ENCODE data around the gene TMEM25. TPM values are rescaled to one million over a fixed set of nuclear protein-coding genes. Genes with fewer than 3 reads are reported as not detected.

Gene TMEM25
- total RNA-seq, 1 donor from 2014 or later = 47.3 TPM

DNA sequence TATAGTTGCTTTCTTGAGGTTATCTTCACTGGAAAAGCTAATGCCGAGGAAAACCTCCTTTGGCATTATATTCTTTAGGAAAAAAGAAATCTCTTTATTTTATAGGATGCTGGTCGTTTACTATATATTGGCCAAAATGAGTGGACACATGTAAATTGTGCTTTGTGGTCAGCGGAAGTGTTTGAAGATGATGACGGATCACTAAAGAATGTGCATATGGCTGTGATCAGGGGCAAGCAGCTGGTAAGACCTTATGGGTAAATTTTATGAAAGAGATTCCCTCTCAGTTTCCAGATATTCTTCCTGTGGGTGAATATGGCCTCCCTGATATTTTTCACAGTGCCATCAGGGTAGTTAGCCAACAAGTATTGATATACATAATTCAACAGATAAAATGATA, 33.2 kb upstream of the TMEM25 start:
- Mint-ChIP-seq H3K27me3 (no peaks in the 10 kb centered on the region), H3K4me1 (ENCODE audit: unreplicated experiment) (no peaks in the 10 kb centered on the region), H3K36me3 (peaks cover 38% of the 10 kb centered on the region), H3K27ac (no peak overlapping the region), H3K9me3 (no peaks in the 10 kb centered on the region), H3K4me3 (no peak overlapping the region)
- TF ChIP-seq, protein P1, sequence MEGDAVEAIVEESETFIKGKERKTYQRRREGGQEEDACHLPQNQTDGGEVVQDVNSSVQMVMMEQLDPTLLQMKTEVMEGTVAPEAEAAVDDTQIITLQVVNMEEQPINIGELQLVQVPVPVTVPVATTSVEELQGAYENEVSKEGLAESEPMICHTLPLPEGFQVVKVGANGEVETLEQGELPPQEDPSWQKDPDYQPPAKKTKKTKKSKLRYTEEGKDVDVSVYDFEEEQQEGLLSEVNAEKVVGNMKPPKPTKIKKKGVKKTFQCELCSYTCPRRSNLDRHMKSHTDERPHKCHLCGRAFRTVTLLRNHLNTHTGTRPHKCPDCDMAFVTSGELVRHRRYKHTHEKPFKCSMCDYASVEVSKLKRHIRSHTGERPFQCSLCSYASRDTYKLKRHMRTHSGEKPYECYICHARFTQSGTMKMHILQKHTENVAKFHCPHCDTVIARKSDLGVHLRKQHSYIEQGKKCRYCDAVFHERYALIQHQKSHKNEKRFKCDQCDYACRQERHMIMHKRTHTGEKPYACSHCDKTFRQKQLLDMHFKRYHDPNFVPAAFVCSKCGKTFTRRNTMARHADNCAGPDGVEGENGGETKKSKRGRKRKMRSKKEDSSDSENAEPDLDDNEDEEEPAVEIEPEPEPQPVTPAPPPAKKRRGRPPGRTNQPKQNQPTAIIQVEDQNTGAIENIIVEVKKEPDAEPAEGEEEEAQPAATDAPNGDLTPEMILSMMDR (conservative IDR thresholded peaks at IDR 0.05) = no peak
- DNase-seq (ENCODE audit: extremely low spot score, unreplicated experiment) = no peak

DNA sequence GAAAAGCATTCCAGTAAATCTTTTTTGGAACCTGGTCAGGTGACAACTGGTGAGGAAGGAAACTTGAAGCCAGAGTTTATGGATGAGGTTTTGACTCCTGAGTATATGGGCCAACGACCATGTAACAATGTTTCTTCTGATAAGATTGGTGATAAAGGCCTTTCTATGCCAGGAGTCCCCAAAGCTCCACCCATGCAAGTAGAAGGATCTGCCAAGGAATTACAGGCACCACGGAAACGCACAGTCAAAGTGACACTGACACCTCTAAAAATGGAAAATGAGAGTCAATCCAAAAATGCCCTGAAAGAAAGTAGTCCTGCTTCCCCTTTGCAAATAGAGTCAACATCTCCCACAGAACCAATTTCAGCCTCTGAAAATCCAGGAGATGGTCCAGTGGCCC, 27.8 kb upstream of the TMEM25 start:
- Mint-ChIP-seq H3K4me3 (no peak overlapping the region), H3K27me3 (no peaks in the 10 kb centered on the region), H3K36me3 (peaks cover 48% of the 10 kb centered on the region), H3K27ac (no peak overlapping the region), H3K9me3 (no peaks in the 10 kb centered on the region), H3K4me1 (ENCODE audit: unreplicated experiment) (no peaks in the 10 kb centered on the region)
- no peak for DNase-seq (ENCODE audit: extremely low spot score, unreplicated experiment)
- TF ChIP-seq, protein P1 (conservative IDR thresholded peaks at IDR 0.05) = no peak

DNA sequence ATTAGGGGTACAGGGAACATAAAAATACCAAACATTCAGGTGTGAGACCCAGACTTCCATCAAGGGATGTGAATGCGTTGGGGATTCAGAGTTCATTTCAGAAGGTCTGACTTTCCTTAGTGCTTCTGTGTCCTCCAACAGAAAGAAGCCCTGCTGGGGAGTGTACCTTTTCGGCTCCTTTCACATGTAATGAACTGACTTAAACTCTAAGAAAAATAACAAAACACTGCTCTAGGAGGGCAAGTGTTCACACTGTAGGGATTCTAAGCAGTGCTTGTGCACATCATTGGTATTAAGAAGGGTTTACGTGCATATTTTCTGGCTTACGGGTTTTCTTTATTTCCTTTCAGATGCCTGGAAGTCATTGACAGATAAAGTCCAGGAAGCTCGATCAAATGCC, 19.4 kb upstream of the TMEM25 start:
- Mint-ChIP-seq H3K27ac (no peak overlapping the region), H3K4me3 (no peak overlapping the region), H3K4me1 (ENCODE audit: unreplicated experiment) (no peaks in the 10 kb centered on the region), H3K9me3 (no peaks in the 10 kb centered on the region), H3K27me3 (no peaks in the 10 kb centered on the region), H3K36me3 (peaks cover 28% of the 10 kb centered on the region)
- TF ChIP-seq, protein P1 (conservative IDR thresholded peaks at IDR 0.05) = no peak
- no peak for DNase-seq (ENCODE audit: extremely low spot score, unreplicated experiment)

DNA sequence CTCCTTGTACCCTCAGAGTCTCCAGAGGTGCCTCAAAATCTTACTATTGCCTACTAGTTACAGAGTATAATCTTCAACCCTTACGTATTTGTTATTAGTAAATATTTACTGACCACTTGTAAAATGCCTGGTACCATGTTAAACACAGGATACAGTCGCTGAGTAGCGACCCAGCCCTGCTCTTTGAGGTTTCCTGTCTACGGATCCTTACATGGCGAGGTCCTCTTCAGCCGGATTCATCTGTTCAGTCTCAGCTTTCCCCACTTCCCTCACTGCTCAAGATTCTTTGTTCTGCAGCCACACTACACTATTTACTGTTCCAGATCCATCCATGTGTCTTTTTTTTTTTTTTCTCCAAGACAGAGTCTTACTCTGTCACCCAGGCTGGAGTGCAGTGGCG, 16.9 kb upstream of the TMEM25 start:
- H3K4me3 Mint-ChIP-seq = no peak overlapping the region
- TF ChIP-seq, protein P1 (conservative IDR thresholded peaks at IDR 0.05) = no peak
- no peaks in the 10 kb centered on the region for H3K27me3 Mint-ChIP-seq
- peak overlapping the region; percentile 8 for H3K27ac Mint-ChIP-seq
- no peaks in the 10 kb centered on the region for H3K4me1 Mint-ChIP-seq (ENCODE audit: unreplicated experiment)
- H3K9me3 Mint-ChIP-seq = no peaks in the 10 kb centered on the region
- H3K36me3 Mint-ChIP-seq = peaks cover 31% of the 10 kb centered on the region
- no peak for DNase-seq (ENCODE audit: extremely low spot score, unreplicated experiment)

DNA sequence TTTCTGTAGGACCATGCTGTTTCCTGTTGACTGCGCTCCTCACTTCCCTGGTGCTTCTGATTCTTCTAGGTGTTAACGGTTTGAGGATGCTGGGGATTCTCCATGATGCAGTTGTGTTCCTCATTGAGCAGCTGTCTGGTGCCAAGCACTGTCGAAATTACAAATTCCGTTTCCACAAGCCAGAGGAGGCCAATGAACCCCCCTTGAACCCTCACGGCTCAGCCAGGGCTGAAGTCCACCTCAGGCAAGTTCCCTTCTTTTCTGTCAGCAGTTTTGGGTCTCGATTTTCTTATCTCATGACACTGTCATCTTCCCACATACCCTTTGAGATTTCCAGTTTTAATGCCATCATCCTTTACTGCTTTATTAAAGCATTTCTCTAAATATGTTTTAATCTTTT, 11.4 kb upstream of the TMEM25 start:
- Mint-ChIP-seq H3K36me3 (peaks cover 39% of the 10 kb centered on the region), H3K27me3 (no peaks in the 10 kb centered on the region), H3K27ac (no peak overlapping the region), H3K4me1 (ENCODE audit: unreplicated experiment) (no peaks in the 10 kb centered on the region), H3K9me3 (no peaks in the 10 kb centered on the region), H3K4me3 (no peak overlapping the region)
- DNase-seq (ENCODE audit: extremely low spot score, unreplicated experiment) = no peak
- TF ChIP-seq, protein P1 (conservative IDR thresholded peaks at IDR 0.05) = no peak

DNA sequence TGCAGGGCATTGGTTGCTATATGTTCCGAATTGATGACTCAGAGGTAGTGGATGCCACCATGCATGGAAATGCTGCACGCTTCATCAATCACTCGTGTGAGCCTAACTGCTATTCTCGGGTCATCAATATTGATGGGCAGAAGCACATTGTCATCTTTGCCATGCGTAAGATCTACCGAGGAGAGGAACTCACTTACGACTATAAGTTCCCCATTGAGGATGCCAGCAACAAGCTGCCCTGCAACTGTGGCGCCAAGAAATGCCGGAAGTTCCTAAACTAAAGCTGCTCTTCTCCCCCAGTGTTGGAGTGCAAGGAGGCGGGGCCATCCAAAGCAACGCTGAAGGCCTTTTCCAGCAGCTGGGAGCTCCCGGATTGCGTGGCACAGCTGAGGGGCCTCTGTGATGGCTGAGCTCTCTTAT, 9.1 kb upstream of the TMEM25 start:
- peaks cover 24% of the 10 kb centered on the region for H3K36me3 Mint-ChIP-seq
- H3K9me3 Mint-ChIP-seq = no peaks in the 10 kb centered on the region
- no peaks in the 10 kb centered on the region for H3K4me1 Mint-ChIP-seq (ENCODE audit: unreplicated experiment)
- no peak overlapping the region for H3K27ac Mint-ChIP-seq
- TF ChIP-seq, protein P1 (conservative IDR thresholded peaks at IDR 0.05) = no peak
- no peak overlapping the region for H3K4me3 Mint-ChIP-seq
- DNase-seq (ENCODE audit: extremely low spot score, unreplicated experiment) = no peak
- no peaks in the 10 kb centered on the region for H3K27me3 Mint-ChIP-seq

All from type B pancreatic cell (in vitro differentiated cells).